Neural cell (in vitro differentiated cells): ENCODE data around the gene EBF3.

Source experiments
- EP300 ChIP-seq: fragments of 450-650 bp; conservative IDR thresholded peaks from 2 replicates; pipeline ENCODE4 v1.6.1; 2014; ENCODE audit warnings: antibody characterized with exemption, mild to moderate bottlenecking, moderate library complexity; ENCODE audit not compliant: poor library complexity, severe bottlenecking
- EZH2 ChIP-seq: fragments of 200-600, 300-800 bp; shearing (Covaris generic), sonication (generic); IDR thresholded peaks from 2 replicates; pipeline ENCODE4 v1.6.1; 2014; ENCODE audit warnings: antibody characterized with exemption, low read length, borderline replicate concordance, mild to moderate bottlenecking; ENCODE audit not compliant: insufficient read depth, poor library complexity, severe bottlenecking
- MXI1 ChIP-seq: fragments of 450-650 bp; conservative IDR thresholded peaks from 2 replicates; pipeline ENCODE4 v1.6.1; 2014; ENCODE audit warnings: antibody characterized with exemption, mild to moderate bottlenecking; ENCODE audit not compliant: poor library complexity, severe bottlenecking
- POLR2AphosphoS5 ChIP-seq: IDR thresholded peaks from 2 replicates; pipeline ENCODE4 v1.6.1; 2012
- RAD21 ChIP-seq: fragments of 450-650 bp; conservative IDR thresholded peaks from 2 replicates; pipeline ENCODE4 v1.6.1; 2014; ENCODE audit warnings: antibody characterized with exemption, mild to moderate bottlenecking, moderate library complexity
- SMC3 ChIP-seq: fragments of 450-650 bp; conservative IDR thresholded peaks from 2 replicates; pipeline ENCODE4 v1.6.1; 2014; ENCODE audit warnings: antibody characterized with exemption, mild to moderate bottlenecking, moderate library complexity; ENCODE audit not compliant: poor library complexity
- TAF1 ChIP-seq: IDR thresholded peaks from 2 replicates; pipeline ENCODE4 v1.6.1; 2012; ENCODE audit warnings: low read depth
- TF ChIP-seq, protein P1 (sequence below): fragments of 450-650 bp; IDR thresholded peaks from 2 replicates; pipeline ENCODE4 v1.5.1; 2014; ENCODE audit warnings: antibody characterized with exemption, mild to moderate bottlenecking, moderate library complexity; ENCODE audit not compliant: poor library complexity, severe bottlenecking
- TF ChIP-seq, protein P2 (sequence below): IDR thresholded peaks from 2 replicates; pipeline ENCODE4 v1.6.1; 2012; ENCODE audit warnings: borderline replicate concordance

DNA sequence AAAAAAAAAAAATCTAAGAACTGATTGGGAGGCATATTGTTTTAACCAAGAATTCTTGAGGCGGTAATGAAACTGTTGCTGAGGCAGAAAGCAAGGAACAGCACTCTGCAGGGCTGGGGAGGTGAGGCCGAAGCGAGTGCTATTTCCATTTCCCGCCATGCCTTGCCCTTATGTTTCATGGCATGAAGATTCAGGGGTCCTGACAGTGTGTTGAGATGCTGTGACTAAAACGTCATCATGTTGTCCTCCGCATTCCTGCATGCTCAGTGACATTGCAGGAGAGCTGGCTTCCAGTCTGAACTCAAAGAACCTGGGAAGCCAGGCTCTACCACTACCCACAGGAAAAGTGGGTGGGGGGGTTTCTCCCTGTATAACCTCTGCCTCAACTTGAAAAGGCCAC lies 85.2 kb downstream of the EBF3 start:
- TF ChIP-seq POLR2AphosphoS5 (no peak), EZH2 (no peak), RAD21 (no peak), EP300 (no peak), SMC3 (no peak), TAF1 (no peak), MXI1 (no peak)
- TF ChIP-seq, protein P1, sequence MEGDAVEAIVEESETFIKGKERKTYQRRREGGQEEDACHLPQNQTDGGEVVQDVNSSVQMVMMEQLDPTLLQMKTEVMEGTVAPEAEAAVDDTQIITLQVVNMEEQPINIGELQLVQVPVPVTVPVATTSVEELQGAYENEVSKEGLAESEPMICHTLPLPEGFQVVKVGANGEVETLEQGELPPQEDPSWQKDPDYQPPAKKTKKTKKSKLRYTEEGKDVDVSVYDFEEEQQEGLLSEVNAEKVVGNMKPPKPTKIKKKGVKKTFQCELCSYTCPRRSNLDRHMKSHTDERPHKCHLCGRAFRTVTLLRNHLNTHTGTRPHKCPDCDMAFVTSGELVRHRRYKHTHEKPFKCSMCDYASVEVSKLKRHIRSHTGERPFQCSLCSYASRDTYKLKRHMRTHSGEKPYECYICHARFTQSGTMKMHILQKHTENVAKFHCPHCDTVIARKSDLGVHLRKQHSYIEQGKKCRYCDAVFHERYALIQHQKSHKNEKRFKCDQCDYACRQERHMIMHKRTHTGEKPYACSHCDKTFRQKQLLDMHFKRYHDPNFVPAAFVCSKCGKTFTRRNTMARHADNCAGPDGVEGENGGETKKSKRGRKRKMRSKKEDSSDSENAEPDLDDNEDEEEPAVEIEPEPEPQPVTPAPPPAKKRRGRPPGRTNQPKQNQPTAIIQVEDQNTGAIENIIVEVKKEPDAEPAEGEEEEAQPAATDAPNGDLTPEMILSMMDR: no peak
- TF ChIP-seq, protein P2, sequence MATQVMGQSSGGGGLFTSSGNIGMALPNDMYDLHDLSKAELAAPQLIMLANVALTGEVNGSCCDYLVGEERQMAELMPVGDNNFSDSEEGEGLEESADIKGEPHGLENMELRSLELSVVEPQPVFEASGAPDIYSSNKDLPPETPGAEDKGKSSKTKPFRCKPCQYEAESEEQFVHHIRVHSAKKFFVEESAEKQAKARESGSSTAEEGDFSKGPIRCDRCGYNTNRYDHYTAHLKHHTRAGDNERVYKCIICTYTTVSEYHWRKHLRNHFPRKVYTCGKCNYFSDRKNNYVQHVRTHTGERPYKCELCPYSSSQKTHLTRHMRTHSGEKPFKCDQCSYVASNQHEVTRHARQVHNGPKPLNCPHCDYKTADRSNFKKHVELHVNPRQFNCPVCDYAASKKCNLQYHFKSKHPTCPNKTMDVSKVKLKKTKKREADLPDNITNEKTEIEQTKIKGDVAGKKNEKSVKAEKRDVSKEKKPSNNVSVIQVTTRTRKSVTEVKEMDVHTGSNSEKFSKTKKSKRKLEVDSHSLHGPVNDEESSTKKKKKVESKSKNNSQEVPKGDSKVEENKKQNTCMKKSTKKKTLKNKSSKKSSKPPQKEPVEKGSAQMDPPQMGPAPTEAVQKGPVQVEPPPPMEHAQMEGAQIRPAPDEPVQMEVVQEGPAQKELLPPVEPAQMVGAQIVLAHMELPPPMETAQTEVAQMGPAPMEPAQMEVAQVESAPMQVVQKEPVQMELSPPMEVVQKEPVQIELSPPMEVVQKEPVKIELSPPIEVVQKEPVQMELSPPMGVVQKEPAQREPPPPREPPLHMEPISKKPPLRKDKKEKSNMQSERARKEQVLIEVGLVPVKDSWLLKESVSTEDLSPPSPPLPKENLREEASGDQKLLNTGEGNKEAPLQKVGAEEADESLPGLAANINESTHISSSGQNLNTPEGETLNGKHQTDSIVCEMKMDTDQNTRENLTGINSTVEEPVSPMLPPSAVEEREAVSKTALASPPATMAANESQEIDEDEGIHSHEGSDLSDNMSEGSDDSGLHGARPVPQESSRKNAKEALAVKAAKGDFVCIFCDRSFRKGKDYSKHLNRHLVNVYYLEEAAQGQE: no peak
